Endothelial cell of umbilical vein (primary cell): ENCODE results near the gene LRRC52. TPM values are rescaled to one million over a fixed set of nuclear protein-coding genes. Genes with fewer than 3 reads are reported as not detected.

Experiments
- BruUV-seq: library from RNA; stranded (reverse); fragments of 400-500 nt; replicated peaks from 2 replicates; lab custom pipeline; 2021; lab: Mats Ljungman, UMichigan
- CTCF ChIA-PET: fragments of 300-600, 350-600 bp; sonication (Branson Sonifier 250); formaldehyde crosslinking; loops from one replicate; lab custom pipeline; 2021; ENCODE audit warnings: antibody characterized with exemption, inconsistent platforms; lab: Charles Lee
- POLR2A ChIA-PET: fragments of 300-600, 350-600 bp; sonication (Branson Sonifier 250); formaldehyde crosslinking; loops from one replicate; lab custom pipeline; 2021; ENCODE audit warnings: antibody characterized with exemption, inconsistent platforms; lab: Charles Lee
- DNase-seq: peaks from one replicate; pipeline ENCODE4 v3.0.0-alpha.2; 2011; ENCODE audit warnings: low read depth, low spot score
- FAIRE-seq: peaks from 2 replicates; lab custom pipeline; 2011; peaks lifted over from hg19 to GRCh38; lab: Jason Lieb, UNC
- H2AFZ ChIP-seq: 2 replicates; pipeline ENCODE4 v1.6.0; 2012; ENCODE audit warnings: low read depth, low read length, control low read depth, inconsistent platforms
- H3K27ac ChIP-seq: 2 replicates; pipeline ENCODE4 v1.5.1; 2011; ENCODE audit warnings: low read depth, mild to moderate bottlenecking, control low read depth, low read length, moderate library complexity; ENCODE audit not compliant: insufficient read depth
- H3K27me3 ChIP-seq, 2 experiments: 2 replicates each; pipeline versions ENCODE4 v1.6.0 to v1.6.1; 2011; ENCODE audit warnings: low read length in 2 of 2, mixed read lengths in 1 of 2; ENCODE audit not compliant: control insufficient read depth in 2 of 2, insufficient read depth in 2 of 2
- H3K36me3 ChIP-seq, 2 experiments: 2 replicates in 1 of 2; 3 replicates in 1 of 2; pipeline ENCODE4 v1.5.1; 2011; ENCODE audit warnings: low read length in 2 of 2, mild to moderate bottlenecking in 1 of 2, moderate library complexity in 1 of 2; ENCODE audit not compliant: control insufficient read depth in 2 of 2, insufficient read depth in 2 of 2; ENCODE audit errors: extremely low read depth in 1 of 2
- H3K4me1 ChIP-seq: 3 replicates; pipeline ENCODE4 v1.5.1; 2011; ENCODE audit warnings: mild to moderate bottlenecking, low read length; ENCODE audit not compliant: control insufficient read depth, insufficient read depth; ENCODE audit errors: extremely low read depth
- H3K4me2 ChIP-seq: 2 replicates; pipeline ENCODE4 v1.6.1; 2011; ENCODE audit warnings: low read length, control low read depth, mixed read lengths; ENCODE audit not compliant: insufficient read depth
- H3K4me3 ChIP-seq, 3 experiments: fragments of 200-600 bp in 1 of 3; sonication (generic), shearing (Covaris generic) in 1 of 3; replicated peaks in 1 of 3; 2 replicates each; pipeline ENCODE4 v1.5.1; 2011 to 2016; ENCODE audit warnings: control low read depth in 3 of 3, low read length in 3 of 3, mild to moderate bottlenecking in 2 of 3, inconsistent platforms in 1 of 3, low read depth in 1 of 3, moderate library complexity in 1 of 3; ENCODE audit not compliant: insufficient read depth in 1 of 3
- H3K79me2 ChIP-seq: 2 replicates; pipeline ENCODE4 v1.6.0; 2012; ENCODE audit warnings: low read length, inconsistent platforms; ENCODE audit not compliant: control insufficient read depth, insufficient read depth
- H3K9ac ChIP-seq: replicated peaks from 2 replicates; pipeline ENCODE3; 2011; ENCODE audit warnings: low read length, control low read depth; ENCODE audit not compliant: insufficient read depth; ENCODE audit errors: extremely low read depth
- H3K9me1 ChIP-seq: replicated peaks from 3 replicates; pipeline ENCODE4 v1.6.0; 2011; ENCODE audit warnings: mild to moderate bottlenecking, low read length; ENCODE audit not compliant: control insufficient read depth, insufficient read depth; ENCODE audit errors: extremely low read depth
- H3K9me3 ChIP-seq: replicated peaks from 2 replicates; pipeline ENCODE4 v1.5.1; 2012; ENCODE audit warnings: low read length, inconsistent platforms; ENCODE audit not compliant: control insufficient read depth, insufficient read depth
- H4K20me1 ChIP-seq: replicated peaks from 2 replicates; pipeline ENCODE3; 2011; ENCODE audit warnings: mild to moderate bottlenecking, low read length; ENCODE audit not compliant: control insufficient read depth, insufficient read depth; ENCODE audit errors: extremely low read depth
- CTCF ChIP-seq, 2 donors: IDR thresholded peaks; 1 replicate in 1 of 2; 2 replicates in 1 of 2; pipeline ENCODE4 v1.5.1; 2011; ENCODE audit warnings: low read length in 2 of 2, mild to moderate bottlenecking in 2 of 2, moderate library complexity in 2 of 2, control low read depth in 1 of 2, inconsistent platforms in 1 of 2, low read depth in 1 of 2; ENCODE audit not compliant: insufficient read depth in 1 of 2; ENCODE audit errors: extremely low read depth in 1 of 2
- EZH2 ChIP-seq: IDR thresholded peaks from 2 replicates; pipeline ENCODE4 v1.6.1; 2012; ENCODE audit warnings: borderline replicate concordance, low read depth, mild to moderate bottlenecking, moderate library complexity, low read length, inconsistent platforms; ENCODE audit not compliant: severe bottlenecking
- MAX ChIP-seq: IDR thresholded peaks from 2 replicates; pipeline ENCODE4 v1.6.1; 2011; ENCODE audit not compliant: insufficient read depth, insufficient read length
- MYC ChIP-seq: IDR thresholded peaks from one replicate; pipeline ENCODE4 v1.6.1; 2011; ENCODE audit warnings: mild to moderate bottlenecking, low read depth, low read length
- dilution Hi-C: fragments of 300-500 bp; cut with MboI; formaldehyde crosslinking; loops from one replicate; pipeline ENCODE4 v1.15.0; 2019; ENCODE audit warnings: low sequenced_read_pairs; ENCODE audit not compliant: extremely low pct_ligation_motif_present
- intact Hi-C: fragments of 100-400 bp; cut with micrococcal nuclease; formaldehyde crosslinking; loops from one replicate; pipeline ENCODE4 v1.10.0; 2022
- polyA plus RNA-seq, 4 experiments: library from polyadenylated mRNA; depleted of rRNA in 3 of 4; stranded (reverse) in 3 of 4; unstranded in 1 of 4; fragments of >200 nt; gene quantifications; 2 replicates each; pipeline versions ENCODE4 v1.2.1 to v1.2.3, GENCODE V29; 2011 to 2012; ENCODE audit warnings: missing spikeins in 1 of 4
- total RNA-seq: library from RNA; stranded (reverse); gene quantifications from 2 replicates; pipeline ENCODE4 v1.2.3, GENCODE V29; 2021

The LRRC52 gene
- total and polyA plus RNA-seq, 2 donors (not counting 3 experiments of a cell fraction or from before 2014, with no cell fraction given), result not detected

GRCh38 chr1:165551469-165551868 is 7.7 kb downstream of the LRRC52 start:
- BruUV-seq, result no TSS peak
- Histone ChIP-seq H4K20me1 (no peaks in the 10 kb centered on the region), H3K4me1 (no peaks in the 10 kb centered on the region), H3K9me1 (no peaks in the 10 kb centered on the region), H3K9ac (no peak overlapping the region), H3K27me3 (no peaks in the 10 kb centered on the region), H3K27ac (no peak overlapping the region), H3K79me2 (no peaks in the 10 kb centered on the region), H3K36me3 (no peaks in the 10 kb centered on the region), H2AFZ (no peak overlapping the region), H3K9me3 (no peaks in the 10 kb centered on the region), H3K4me2 (no peak overlapping the region), H3K4me3 (no peak overlapping the region)
- no peak for DNase-seq
- FAIRE-seq, result no peak
- ChIA-PET CTCF (no interaction called here), POLR2A (no interaction called here)
- intact Hi-C loops, result no loop called here
- TF ChIP-seq EZH2, result no peak
- TF ChIP-seq CTCF (IDR thresholded peaks at IDR 0.05; ENCODE audit: extremely low read depth in 1 of 2, insufficient read depth in 1 of 2, low read depth in 1 of 2, low read length in 2 of 2), result no peak
- no peak for TF ChIP-seq MAX
- TF ChIP-seq MYC, result no peak
- dilution Hi-C loops, result no loop called here
